AG09309 (cell line): ENCODE results near the gene CTCFL.
"Not testable (repeated sequence)": the region's sequence is repeated elsewhere in the genome, so short reads cannot be mapped to it uniquely, and the experiment has no call there.

Experiments used
- DNase-seq: peaks from one replicate; pipeline ENCODE4 v3.0.0-alpha.2; 2010; ENCODE audit warnings: low read depth
- H3K4me3 ChIP-seq: 2 replicates; pipeline ENCODE4 v1.5.1; 2011; ENCODE audit warnings: mild to moderate bottlenecking, low read depth, low read length, moderate library complexity; ENCODE audit not compliant: control insufficient read depth
- CTCF ChIP-seq: IDR thresholded peaks from 2 replicates; pipeline ENCODE4 v1.5.1; 2011; ENCODE audit warnings: mild to moderate bottlenecking, low read depth, low read length, inconsistent platforms; ENCODE audit not compliant: insufficient read depth, control insufficient read depth; ENCODE audit errors: missing control alignments

CTCFL gene

DNA sequence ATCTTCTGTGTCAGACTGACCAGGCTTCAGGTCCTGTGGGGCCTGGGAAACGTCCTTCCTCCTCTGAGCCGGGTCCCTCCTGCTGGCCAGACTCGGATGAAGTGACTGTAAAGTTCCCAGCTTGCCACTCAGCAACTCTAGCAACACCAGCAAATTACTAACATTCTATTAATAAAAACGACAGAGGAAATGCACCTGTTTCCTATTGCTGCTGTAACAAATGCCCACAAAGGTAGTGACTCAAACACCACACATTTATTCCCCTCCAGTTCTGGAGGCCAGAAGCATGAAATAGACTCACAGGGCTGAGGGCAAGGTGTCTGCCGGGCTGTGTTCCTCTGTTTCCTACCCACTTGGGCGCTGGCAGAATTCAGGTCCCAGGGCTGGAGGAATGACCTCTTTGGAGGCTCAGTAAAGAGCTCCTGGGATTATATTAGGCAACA is 48.8 kb downstream of the CTCFL start:
- DNase-seq = no peak
- H3K4me3 ChIP-seq = no peak overlapping the region

GRCh38 chr20:57475388-57476083 is 49.4 kb downstream of the CTCFL start:
- no peak for TF ChIP-seq CTCF
- DNase-seq = no peak
- no peak overlapping the region for H3K4me3 ChIP-seq

More for the DNA sequence above, 48.8 kb downstream of the CTCFL start:
- no peak for TF ChIP-seq CTCF

DNA sequence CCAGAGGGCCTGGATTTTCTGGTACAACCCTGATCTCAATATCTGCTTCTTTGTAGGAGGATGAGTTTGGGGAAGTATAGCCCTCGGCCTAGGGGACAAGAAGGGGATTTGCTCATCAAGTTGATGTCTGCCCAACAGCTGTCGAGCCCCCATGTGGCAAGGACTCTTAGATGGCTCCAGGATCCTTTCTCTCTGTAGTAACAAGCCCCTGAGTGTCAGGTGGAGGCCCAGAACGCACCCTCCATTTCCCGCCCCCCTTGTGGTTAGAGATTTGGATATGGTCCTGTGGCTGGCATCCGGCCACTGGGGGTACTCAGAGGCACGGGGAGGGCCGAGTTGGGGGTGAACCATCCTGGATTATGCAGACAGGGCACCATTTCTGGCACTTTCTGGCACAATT is 50.1 kb downstream of the CTCFL start:
- DNase-seq = no peak
- no peak overlapping the region for H3K4me3 ChIP-seq
- TF ChIP-seq CTCF = no peak

GRCh38 chr20:57474205-57474604 is 50.7 kb downstream of the CTCFL start:
- TF ChIP-seq CTCF = no peak
- no peak overlapping the region for H3K4me3 ChIP-seq

DNA sequence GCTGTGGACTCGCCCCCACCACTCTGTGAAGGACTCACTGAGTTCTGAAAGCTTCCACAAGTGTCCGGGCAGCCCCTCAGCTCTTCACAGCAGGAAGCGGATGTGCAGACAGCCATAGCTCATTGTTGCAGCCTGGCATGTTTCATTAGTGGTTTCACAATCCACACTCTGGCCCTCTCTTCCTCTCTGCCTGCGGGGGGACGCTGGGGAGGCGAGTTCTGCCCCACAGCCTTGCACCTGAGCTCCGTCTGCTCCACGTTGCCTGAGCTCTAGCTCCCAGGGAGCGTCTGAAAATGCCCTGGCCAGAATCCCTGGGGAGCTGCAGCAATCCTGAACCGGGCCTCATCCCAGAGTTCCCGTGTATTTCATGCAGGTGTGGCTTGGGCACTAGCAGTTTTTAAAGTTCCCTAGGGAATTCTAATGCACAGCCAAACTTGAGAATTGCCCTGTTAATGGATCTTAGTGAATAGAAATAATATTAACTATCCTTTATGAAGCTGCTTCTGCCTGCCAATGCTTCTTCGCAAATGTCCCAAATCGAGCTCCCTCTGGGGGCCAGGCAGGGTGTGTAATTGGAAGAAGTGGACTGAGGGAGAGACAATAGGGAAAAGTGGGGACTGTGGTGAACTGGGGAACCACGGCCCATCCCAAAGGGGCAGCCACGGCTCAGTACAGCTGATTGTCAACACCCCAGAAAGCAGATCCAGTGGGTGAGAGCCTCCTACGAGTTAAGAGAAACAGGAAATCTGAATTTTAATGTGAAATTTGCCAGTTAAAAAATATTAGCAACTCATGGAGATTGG is 51.5 kb downstream of the CTCFL start:
- TF ChIP-seq CTCF = no peak
- no peak for DNase-seq
- H3K4me3 ChIP-seq = no peak overlapping the region

More at GRCh38 chr20:57474205-57474604, 50.7 kb downstream of the CTCFL start:
- no peak for DNase-seq

GRCh38 chr20:57472474-57472873 is 52.5 kb downstream of the CTCFL start:
- not testable (repeated sequence) for DNase-seq

More at GRCh38 chr20:57472474-57472873, 52.5 kb downstream of the CTCFL start:
- H3K4me3 ChIP-seq = not testable (repeated sequence)
